HG03159 (cell line): Measurements from ENCODE around the gene GAP43.
A peak's percentile ranks its signal among the peaks of the same experiment; 100 is the strongest.

ENCODE experiments used
- ATAC-seq: cut with Tn5 transposase; IDR thresholded peaks from one replicate; pipeline ENCODE4 v1.9.1; 2021; ENCODE audit warnings: mild to moderate bottlenecking, moderate library complexity; ENCODE audit not compliant: unreplicated experiment

The GAP43 gene

GRCh38 chr3:115659253-115660220, 36.2 kb downstream of the GAP43 start:
- peak; percentile 27 for ATAC-seq

GRCh38 chr3:115660646-115661337, 37.5 kb downstream of the GAP43 start:
- ATAC-seq, result no peak

- ATAC-seq, result no peak
Observed at GRCh38 chr3:115662356-115662755, 39.0 kb downstream of the GAP43 start.

GRCh38 chr3:115663414-115663813, 40.1 kb downstream of the GAP43 start:
- ATAC-seq, result no peak

GRCh38 chr3:115666081-115666480, 42.8 kb downstream of the GAP43 start:
- no peak for ATAC-seq

- peak; percentile 58 for ATAC-seq
Observed at GRCh38 chr3:115666920-115667737, 43.8 kb downstream of the GAP43 start.

GRCh38 chr3:115667738-115668065, 44.4 kb downstream of the GAP43 start:
- ATAC-seq, result peak; percentile 43

GRCh38 chr3:115670911-115671310, 47.6 kb downstream of the GAP43 start:
- no peak for ATAC-seq

GRCh38 chr3:115671761-115672455, 48.6 kb downstream of the GAP43 start:
- ATAC-seq, result no peak

GRCh38 chr3:115673881-115674280, 50.6 kb downstream of the GAP43 start:
- ATAC-seq, result no peak

- ATAC-seq, result no peak
Observed at GRCh38 chr3:115676336-115676735, 53.0 kb downstream of the GAP43 start.

GRCh38 chr3:115680803-115681345, 57.6 kb downstream of the GAP43 start:
- ATAC-seq, result no peak

GRCh38 chr3:115681736-115682135, 58.4 kb downstream of the GAP43 start:
- no peak for ATAC-seq

GRCh38 chr3:115683305-115683704, 60.0 kb downstream of the GAP43 start:
- ATAC-seq, result no peak

- ATAC-seq, result no peak
Observed at GRCh38 chr3:115683773-115684172, 60.5 kb downstream of the GAP43 start.

- ATAC-seq, result peak; percentile 62
Observed at GRCh38 chr3:115685097-115685496, 61.8 kb downstream of the GAP43 start.

GRCh38 chr3:115687721-115688120, 64.4 kb downstream of the GAP43 start:
- no peak for ATAC-seq

GRCh38 chr3:115688418-115688817, 65.1 kb downstream of the GAP43 start:
- no peak for ATAC-seq

- no peak for ATAC-seq
Observed at GRCh38 chr3:115689928-115690327, 66.6 kb downstream of the GAP43 start.

- ATAC-seq, result no peak
Observed at GRCh38 chr3:115691964-115692363, 68.7 kb downstream of the GAP43 start.
